Measurements from ENCODE around the gene NXPE4. TPM values are rescaled to one million over a fixed set of nuclear protein-coding genes. Genes with fewer than 3 reads are reported as not detected.

NXPE4 gene
- total and polyA plus RNA-seq, 9 of the 15 experiments (the other 6 are each of a cell fraction or from before 2014, with no cell fraction given) = not detected

GRCh38 chr11:114563077-114563476 lies 32.5 kb downstream of the NXPE4 start:
- WGBS (ENCODE audit: insufficient coverage, low coverage, missing lambda C conversion rate) = 0% methylated on average over 2 of the region's 2 CpGs
- POLR2A ChIA-PET = no interaction called here
- in situ Hi-C loops (cut with MboI) = no loop called here
- TF ChIP-seq POLR2AphosphoS5 (IDR thresholded peaks at IDR 0.05; ENCODE audit: control insufficient read depth, insufficient read depth, low read depth, low read length) = no peak
- no peak for TF ChIP-seq HMG20A (CRISPR knock-in tag; conservative IDR thresholded peaks at IDR 0.05)
- no peak for TF ChIP-seq SMARCC2 (IDR thresholded peaks at IDR 0.05; ENCODE audit: low read depth)
- no peak for TF ChIP-seq ZBTB43 (CRISPR knock-in tag; IDR thresholded peaks at IDR 0.05)
- no peak for TF ChIP-seq CBX8 (IDR thresholded peaks at IDR 0.05; ENCODE audit: borderline replicate concordance, extremely low read depth, low read depth, low read length, poor library complexity, severe bottlenecking)
- no peak for TF ChIP-seq C11orf30 (IDR thresholded peaks at IDR 0.05; ENCODE audit: low read depth)
- TF ChIP-seq TAF15 (IDR thresholded peaks at IDR 0.05; ENCODE audit: low read depth, low read length) = no peak
- TF ChIP-seq ARNT (IDR thresholded peaks at IDR 0.05) = no peak
- TF ChIP-seq ARID1B (IDR thresholded peaks at IDR 0.05) = 0 out of 2 replicates have a peak, but pooled peaks have one; percentile 7
- TF ChIP-seq, protein P1, sequence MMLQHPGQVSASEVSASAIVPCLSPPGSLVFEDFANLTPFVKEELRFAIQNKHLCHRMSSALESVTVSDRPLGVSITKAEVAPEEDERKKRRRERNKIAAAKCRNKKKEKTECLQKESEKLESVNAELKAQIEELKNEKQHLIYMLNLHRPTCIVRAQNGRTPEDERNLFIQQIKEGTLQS (IDR thresholded peaks at IDR 0.05) = peak; percentile 45
- TF ChIP-seq, protein P1 (CRISPR knock-in tag; conservative IDR thresholded peaks at IDR 0.05) = no peak
- TF ChIP-seq, protein P2, sequence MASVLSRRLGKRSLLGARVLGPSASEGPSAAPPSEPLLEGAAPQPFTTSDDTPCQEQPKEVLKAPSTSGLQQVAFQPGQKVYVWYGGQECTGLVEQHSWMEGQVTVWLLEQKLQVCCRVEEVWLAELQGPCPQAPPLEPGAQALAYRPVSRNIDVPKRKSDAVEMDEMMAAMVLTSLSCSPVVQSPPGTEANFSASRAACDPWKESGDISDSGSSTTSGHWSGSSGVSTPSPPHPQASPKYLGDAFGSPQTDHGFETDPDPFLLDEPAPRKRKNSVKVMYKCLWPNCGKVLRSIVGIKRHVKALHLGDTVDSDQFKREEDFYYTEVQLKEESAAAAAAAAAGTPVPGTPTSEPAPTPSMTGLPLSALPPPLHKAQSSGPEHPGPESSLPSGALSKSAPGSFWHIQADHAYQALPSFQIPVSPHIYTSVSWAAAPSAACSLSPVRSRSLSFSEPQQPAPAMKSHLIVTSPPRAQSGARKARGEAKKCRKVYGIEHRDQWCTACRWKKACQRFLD (CRISPR knock-in tag; IDR thresholded peaks at IDR 0.05) = no peak
- TF ChIP-seq ZNF146 (CRISPR knock-in tag; IDR thresholded peaks at IDR 0.05; ENCODE audit: unreplicated experiment) = no peak
- TF ChIP-seq JUND (IDR thresholded peaks at IDR 0.05; ENCODE audit: borderline replicate concordance, low read depth, low read length) = peak; percentile 12; the same call in 1 of the 2 replicates
- TF ChIP-seq JUND (tag; IDR thresholded peaks at IDR 0.05; ENCODE audit: borderline replicate concordance, low read depth, low read length) = peak; percentile 65; the same call in 1 of the 3 replicates
- TF ChIP-seq OTX1 (CRISPR knock-in tag; IDR thresholded peaks at IDR 0.05) = no peak
- TF ChIP-seq, protein P3, sequence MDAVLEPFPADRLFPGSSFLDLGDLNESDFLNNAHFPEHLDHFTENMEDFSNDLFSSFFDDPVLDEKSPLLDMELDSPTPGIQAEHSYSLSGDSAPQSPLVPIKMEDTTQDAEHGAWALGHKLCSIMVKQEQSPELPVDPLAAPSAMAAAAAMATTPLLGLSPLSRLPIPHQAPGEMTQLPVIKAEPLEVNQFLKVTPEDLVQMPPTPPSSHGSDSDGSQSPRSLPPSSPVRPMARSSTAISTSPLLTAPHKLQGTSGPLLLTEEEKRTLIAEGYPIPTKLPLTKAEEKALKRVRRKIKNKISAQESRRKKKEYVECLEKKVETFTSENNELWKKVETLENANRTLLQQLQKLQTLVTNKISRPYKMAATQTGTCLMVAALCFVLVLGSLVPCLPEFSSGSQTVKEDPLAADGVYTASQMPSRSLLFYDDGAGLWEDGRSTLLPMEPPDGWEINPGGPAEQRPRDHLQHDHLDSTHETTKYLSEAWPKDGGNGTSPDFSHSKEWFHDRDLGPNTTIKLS (IDR thresholded peaks at IDR 0.05; ENCODE audit: borderline replicate concordance, low read depth) = no peak
- FAIRE-seq = no peak
- Histone ChIP-seq H3K36me3 (ENCODE audit: control insufficient read depth, insufficient read depth, low read length) (no peaks in the 10 kb centered on the region), H3K27ac (ENCODE audit: extremely low read depth, low read depth, low read length) (no peak overlapping the region), H2AFZ (ENCODE audit: low read depth, low read length) (no peak overlapping the region), H3K9ac (ENCODE audit: insufficient read depth in 1 of 2, low read depth in 2 of 2, low read length in 2 of 2) (no peak overlapping the region), H3K9me3 (replicated peaks; ENCODE audit: control insufficient read depth, insufficient read depth, low read depth, low read length) (no peaks in the 10 kb centered on the region), H3K79me2 (ENCODE audit: control insufficient read depth, insufficient read depth, low read length) (no peaks in the 10 kb centered on the region), H3K4me2 (ENCODE audit: insufficient read depth, low read length) (no peak overlapping the region), H3K4me3 (no peak overlapping the region), H4K20me1 (replicated peaks; ENCODE audit: control insufficient read depth, insufficient read depth, low read length) (no peaks in the 10 kb centered on the region), H3K27me3 (ENCODE audit: control insufficient read depth in 2 of 2, insufficient read depth in 2 of 2, low read length in 2 of 2) (no peaks in the 10 kb centered on the region), H3K4me1 (replicated peaks in 1 of 2; ENCODE audit: control insufficient read depth in 2 of 2, insufficient read depth in 2 of 2, low read length in 2 of 2) (no peaks in the 10 kb centered on the region), H3K9me1 (ENCODE audit: control insufficient read depth, insufficient read depth, low read length) (no peaks in the 10 kb centered on the region)
- no peak for ATAC-seq
- no TSS peak for BruUV-seq (replicated peaks)
- CTCF ChIA-PET (ENCODE audit: low intra/inter-chr PET ratio) = no interaction called here
- intact Hi-C loops (cut with micrococcal nuclease) = no loop called here
- no peak for DNase-seq (ENCODE audit: extremely low read depth in 1 of 4, low spot score in 3 of 4)

Measured in K562 (cell line).